ENCODE data around the gene FAM111B. TPM values are rescaled to one million over a fixed set of nuclear protein-coding genes. Genes with fewer than 3 reads are reported as not detected.
A peak's percentile ranks its signal among the peaks of the same experiment; 100 is the strongest.

Gene FAM111B
- total and polyA plus RNA-seq, 2 of the 8 experiments (the other 6 are each of a cell fraction or from before 2014, with no cell fraction given), result 4.8 to 38.1 TPM

DNA sequence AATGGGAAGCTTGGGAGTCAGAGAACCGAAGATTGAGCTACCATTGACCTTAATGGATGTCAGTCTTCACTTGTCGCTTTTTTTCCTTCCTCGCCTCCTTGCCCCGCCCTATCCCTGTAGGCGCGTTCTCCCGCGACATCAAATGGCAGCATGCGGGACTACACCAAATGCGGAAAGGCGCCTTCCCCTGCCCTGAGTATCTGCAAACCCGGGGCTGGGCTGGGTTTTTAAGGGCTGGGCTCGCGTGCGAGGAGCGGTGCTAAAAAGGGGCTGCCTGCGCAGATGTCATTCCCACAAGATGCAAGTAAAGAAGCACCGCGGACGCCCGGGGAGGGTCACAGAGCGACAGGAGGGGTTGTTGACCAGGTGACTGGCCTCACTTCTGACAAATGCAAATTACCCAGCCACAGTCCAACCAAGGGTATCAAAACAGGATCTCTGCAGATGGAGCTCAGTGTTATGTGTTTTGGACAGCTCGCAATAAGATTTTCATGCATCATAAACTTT lies 4.7 kb upstream of the FAM111B start:
- 10% methylated on average over 18 of the region's 23 CpGs; no CpG with 5 or more reads in 1 of the 2 experiments for whole genome bisulfite sequencing, 2 experiments (ENCODE audit: extremely low coverage in 1 of 2, insufficient coverage in 1 of 2, insufficient read length in 1 of 2, insufficient replicate concordance in 2 of 2, low coverage in 1 of 2, low lambda C conversion rate in 2 of 2, missing lambda C conversion rate in 1 of 2)
- Histone ChIP-seq H3K4me2 (ENCODE audit: insufficient read depth in 1 of 2, low read depth in 2 of 2, low read length in 2 of 2) (peak overlapping the region; percentile 71 to 81), H3K4me1 (replicated peaks in 1 of 4; ENCODE audit: control insufficient read depth in 3 of 4, insufficient read depth in 4 of 4, low read length in 3 of 4) (peaks cover 0 to 3% (median under 1%) of the 10 kb centered on the region in 4 experiments; a peak in 3 of 7 replicates), H2BK5ac (ENCODE audit: low read depth, low read length) (no peak overlapping the region), H3K4ac (replicated peaks; ENCODE audit: insufficient read length, low read depth, low read length) (no peak overlapping the region), H3K23ac (ENCODE audit: insufficient read length) (no peak overlapping the region), H3K9ac (replicated peaks in 1 of 4; ENCODE audit: extremely low read depth in 1 of 4, low read depth in 3 of 4, low read length in 3 of 4) (peak overlapping the region in 3 of 4 experiments; percentile 1 to 48 (median 45); a peak in 3 of 7 replicates), H3K79me2 (ENCODE audit: control insufficient read depth in 1 of 2, insufficient read depth in 2 of 2, low read length in 2 of 2) (no peaks in the 10 kb centered on the region), H3K14ac (ENCODE audit: insufficient read length) (no peak overlapping the region), H3K18ac (ENCODE audit: extremely low read depth, low read length) (no peak overlapping the region), H3K9me3 (ENCODE audit: insufficient read depth in 2 of 2, low read depth in 1 of 2, low read length in 1 of 2) (no peaks in the 10 kb centered on the region), H2BK12ac (ENCODE audit: low read depth, low read length) (no peak overlapping the region), H2BK15ac (ENCODE audit: low read length) (no peak overlapping the region), H2AFZ (ENCODE audit: low read length) (peak overlapping the region; percentile 97), H3K27ac (ENCODE audit: low read depth, low read length) (no peak overlapping the region), H4K5ac (ENCODE audit: insufficient read length, low read depth, low read length) (no peak overlapping the region), H3K4me3 (ENCODE audit: extremely low read depth in 1 of 4, insufficient read depth in 2 of 4, low read depth in 3 of 4, low read length in 4 of 4) (peak overlapping the region; percentile 42 to 57 (median 45); a peak in 7 of 8 replicates), H3K23me2 (ENCODE audit: low read depth, low read length) (peaks cover 8% of the 10 kb centered on the region; the same call in 1 of the 2 replicates), H4K91ac (replicated peaks; ENCODE audit: insufficient read length, low read length) (no peak overlapping the region), H4K20me1 (replicated peaks in 1 of 2; ENCODE audit: control insufficient read depth in 1 of 2, insufficient read depth in 2 of 2, low read length in 2 of 2) (no peaks in the 10 kb centered on the region), H3K56ac (replicated peaks; ENCODE audit: insufficient read length, low read depth, low read length) (no peak overlapping the region), H3K36me3 (ENCODE audit: control insufficient read depth in 2 of 4, insufficient read depth in 4 of 4, low read length in 3 of 4) (no peaks in the 10 kb centered on the region), H2AK5ac (ENCODE audit: low read depth, low read length) (no peak overlapping the region), H3K79me1 (ENCODE audit: low read depth, low read length) (no peaks in the 10 kb centered on the region; the same call in 1 of the 2 replicates), H2BK120ac (replicated peaks; ENCODE audit: low read depth, low read length) (no peak overlapping the region), H2BK20ac (ENCODE audit: low read length) (no peak overlapping the region), H3K27me3 (replicated peaks in 1 of 4; ENCODE audit: control insufficient read depth in 3 of 4, extremely low read depth in 1 of 4, insufficient read depth in 3 of 4, low read length in 3 of 4) (peaks cover 0 to 5% (median 2%) of the 10 kb centered on the region in 4 experiments; a peak in 2 of 7 replicates), H4K8ac (ENCODE audit: extremely low read depth, insufficient read depth, low read length) (no peak overlapping the region)
- POLR2A ChIA-PET (ENCODE audit: partially characterized antibody), result interaction anchor here (0.6 to 1.4 kb wide), 2 partner anchors 34 to 1241 kb away, joined by 3 read pairs; no protein-coding TSS in a partner anchor
- DNase-seq (ENCODE audit: low read depth in 1 of 2, low spot score in 2 of 2) (peak in 1 of 2 experiments; percentile 84), FAIRE-seq (no peak)
- CTCF ChIA-PET (ENCODE audit: partially characterized antibody), result interaction anchor here (0.6 to 1.3 kb wide), 7 partner anchors 9 to 196 kb away, joined by 3 to 5 read pairs (median 3); no protein-coding TSS in a partner anchor
- TF ChIP-seq BRCA1 (IDR thresholded peaks at IDR 0.05; ENCODE audit: low read depth, low read length), result no peak
- TF ChIP-seq JUND (IDR thresholded peaks at IDR 0.05; ENCODE audit: low read length), result no peak
- no peak for TF ChIP-seq TBP (IDR thresholded peaks at IDR 0.05; ENCODE audit: low read depth, low read length)
- TF ChIP-seq YY1 (IDR thresholded peaks at IDR 0.05; ENCODE audit: low read depth, low read length), result no peak; the same call in 1 of the 2 replicates
- TF ChIP-seq SP2 (IDR thresholded peaks at IDR 0.05; ENCODE audit: low read length), result no peak
- no peak for TF ChIP-seq POLR2A (IDR thresholded peaks at IDR 0.05; ENCODE audit: control extremely low read depth in 1 of 2, low read depth in 2 of 2, low read length in 2 of 2)
- TF ChIP-seq, protein P1, sequence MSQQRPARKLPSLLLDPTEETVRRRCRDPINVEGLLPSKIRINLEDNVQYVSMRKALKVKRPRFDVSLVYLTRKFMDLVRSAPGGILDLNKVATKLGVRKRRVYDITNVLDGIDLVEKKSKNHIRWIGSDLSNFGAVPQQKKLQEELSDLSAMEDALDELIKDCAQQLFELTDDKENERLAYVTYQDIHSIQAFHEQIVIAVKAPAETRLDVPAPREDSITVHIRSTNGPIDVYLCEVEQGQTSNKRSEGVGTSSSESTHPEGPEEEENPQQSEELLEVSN (IDR thresholded peaks at IDR 0.05), result peak; percentile 76
- TF ChIP-seq, protein P2, sequence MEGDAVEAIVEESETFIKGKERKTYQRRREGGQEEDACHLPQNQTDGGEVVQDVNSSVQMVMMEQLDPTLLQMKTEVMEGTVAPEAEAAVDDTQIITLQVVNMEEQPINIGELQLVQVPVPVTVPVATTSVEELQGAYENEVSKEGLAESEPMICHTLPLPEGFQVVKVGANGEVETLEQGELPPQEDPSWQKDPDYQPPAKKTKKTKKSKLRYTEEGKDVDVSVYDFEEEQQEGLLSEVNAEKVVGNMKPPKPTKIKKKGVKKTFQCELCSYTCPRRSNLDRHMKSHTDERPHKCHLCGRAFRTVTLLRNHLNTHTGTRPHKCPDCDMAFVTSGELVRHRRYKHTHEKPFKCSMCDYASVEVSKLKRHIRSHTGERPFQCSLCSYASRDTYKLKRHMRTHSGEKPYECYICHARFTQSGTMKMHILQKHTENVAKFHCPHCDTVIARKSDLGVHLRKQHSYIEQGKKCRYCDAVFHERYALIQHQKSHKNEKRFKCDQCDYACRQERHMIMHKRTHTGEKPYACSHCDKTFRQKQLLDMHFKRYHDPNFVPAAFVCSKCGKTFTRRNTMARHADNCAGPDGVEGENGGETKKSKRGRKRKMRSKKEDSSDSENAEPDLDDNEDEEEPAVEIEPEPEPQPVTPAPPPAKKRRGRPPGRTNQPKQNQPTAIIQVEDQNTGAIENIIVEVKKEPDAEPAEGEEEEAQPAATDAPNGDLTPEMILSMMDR (IDR thresholded peaks at IDR 0.05; ENCODE audit: control extremely low read depth in 1 of 3, insufficient read depth in 1 of 3, low read depth in 1 of 3, low read length in 3 of 3), result peak; percentile 63 to 65 (median 63)
- TF ChIP-seq POLR2AphosphoS5 (IDR thresholded peaks at IDR 0.05; ENCODE audit: low read depth, low read length), result 0 out of 2 replicates have a peak, but pooled peaks have one; percentile 43
- TF ChIP-seq TEAD4 (IDR thresholded peaks at IDR 0.05; ENCODE audit: low read depth, low read length), result no peak
- TF ChIP-seq GABPA (IDR thresholded peaks at IDR 0.05; ENCODE audit: borderline replicate concordance, insufficient read depth, low read length), result no peak
